ENCODE results near the gene KRT72. TPM values are rescaled to one million over a fixed set of nuclear protein-coding genes. Genes with fewer than 3 reads are reported as not detected.

The KRT72 gene
- total and polyA plus RNA-seq, 2 donors (not counting 3 experiments of a cell fraction or from before 2014, with no cell fraction given): not detected

DNA sequence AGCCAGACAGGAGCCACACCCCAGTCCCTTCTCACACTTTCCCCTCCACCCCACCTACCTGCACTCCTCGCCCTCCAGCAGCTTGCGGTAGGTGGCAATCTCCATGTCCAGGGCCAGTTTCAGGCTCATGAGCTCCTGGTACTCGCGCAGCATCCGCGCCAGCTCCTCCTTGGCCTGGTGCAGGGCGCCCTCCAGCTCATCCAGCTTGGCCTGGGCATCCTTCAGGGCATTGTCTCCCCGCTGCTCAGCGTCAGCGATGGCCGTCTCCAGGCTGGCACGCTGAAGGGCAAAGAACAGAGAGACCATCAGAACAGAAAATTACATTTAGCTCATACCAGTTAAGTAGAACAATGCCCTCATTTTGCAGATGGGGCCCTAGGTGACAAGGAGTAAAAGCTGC is 33.2 kb downstream of the KRT72 start:
- H3K4me3 ChIP-seq (replicated peaks in 1 of 3; ENCODE audit: insufficient read depth in 1 of 3, low read depth in 1 of 3, low read length in 3 of 3): no peak overlapping the region
- H4K20me1 ChIP-seq (replicated peaks; ENCODE audit: control insufficient read depth, extremely low read depth, insufficient read depth, low read length): no peaks in the 10 kb centered on the region
- dilution Hi-C loops (cut with MboI; ENCODE audit: extremely low pct_ligation_motif_present, low sequenced_read_pairs) (no loop called here), intact Hi-C loops (cut with micrococcal nuclease) (no loop called here)
- H3K4me2 ChIP-seq (ENCODE audit: insufficient read depth, low read length): no peak overlapping the region
- FAIRE-seq (no peak), DNase-seq (ENCODE audit: low read depth, low spot score) (no peak)
- TF ChIP-seq MAX (IDR thresholded peaks at IDR 0.05; ENCODE audit: insufficient read depth, insufficient read length): no peak
- no peaks in the 10 kb centered on the region for H3K79me2 ChIP-seq (ENCODE audit: control insufficient read depth, insufficient read depth, low read length)
- no peaks in the 10 kb centered on the region for H3K9me3 ChIP-seq (replicated peaks; ENCODE audit: control insufficient read depth, insufficient read depth, low read length)
- no peak overlapping the region for H2AFZ ChIP-seq (ENCODE audit: low read depth, low read length)
- no peaks in the 10 kb centered on the region for H3K4me1 ChIP-seq (ENCODE audit: control insufficient read depth, extremely low read depth, insufficient read depth, low read length)
- ChIA-PET CTCF (no interaction called here), POLR2A (no interaction called here)
- no TSS peak for BruUV-seq (replicated peaks)
- H3K9me1 ChIP-seq (replicated peaks; ENCODE audit: control insufficient read depth, extremely low read depth, insufficient read depth, low read length): no peaks in the 10 kb centered on the region
- no peak overlapping the region for H3K9ac ChIP-seq (replicated peaks; ENCODE audit: extremely low read depth, insufficient read depth, low read length)
- peaks cover 7% of the 10 kb centered on the region in 2 experiments for H3K27me3 ChIP-seq (ENCODE audit: control insufficient read depth in 2 of 2, insufficient read depth in 2 of 2, low read length in 2 of 2)
- H3K36me3 ChIP-seq (ENCODE audit: control insufficient read depth in 2 of 2, extremely low read depth in 1 of 2, insufficient read depth in 2 of 2, low read length in 2 of 2): no peaks in the 10 kb centered on the region
- H3K27ac ChIP-seq (ENCODE audit: insufficient read depth, low read depth, low read length): no peak overlapping the region

DNA sequence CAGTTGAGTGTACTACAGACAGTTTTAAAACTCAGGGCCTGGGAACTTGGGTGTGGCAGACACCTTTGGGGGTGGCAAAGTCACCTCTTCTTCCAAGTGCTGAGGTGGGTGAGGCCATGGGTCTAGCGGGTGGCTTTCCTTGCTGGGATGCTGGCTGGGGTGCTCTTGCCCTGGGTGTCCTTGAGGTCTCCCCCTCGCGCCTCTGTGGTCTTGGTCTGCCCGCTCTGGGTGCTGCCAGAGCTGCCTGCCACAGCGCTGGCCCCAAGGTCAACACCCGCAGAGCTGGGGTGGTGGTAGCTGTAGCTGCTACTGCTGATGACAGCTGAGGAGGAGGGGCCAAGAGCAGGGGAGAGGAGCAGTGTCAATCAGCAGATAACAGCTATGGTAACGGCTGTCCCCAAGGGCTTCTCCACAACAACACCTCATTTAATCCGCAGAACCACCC is 34.4 kb downstream of the KRT72 start:
- FAIRE-seq (no peak), DNase-seq (ENCODE audit: low read depth, low spot score) (no peak)
- H4K20me1 ChIP-seq (replicated peaks; ENCODE audit: control insufficient read depth, extremely low read depth, insufficient read depth, low read length): no peaks in the 10 kb centered on the region
- TF ChIP-seq FOS (IDR thresholded peaks at IDR 0.05; ENCODE audit: borderline replicate concordance, insufficient read depth, low read length) (no peak), JUN (IDR thresholded peaks at IDR 0.05; ENCODE audit: borderline replicate concordance, insufficient read depth, insufficient read length, low read depth) (no peak), CTCF (IDR thresholded peaks at IDR 0.05; ENCODE audit: extremely low read depth in 1 of 2, insufficient read depth in 1 of 2, low read depth in 1 of 2, low read length in 2 of 2) (no peak), MAX (IDR thresholded peaks at IDR 0.05; ENCODE audit: insufficient read depth, insufficient read length) (no peak), POLR2A (IDR thresholded peaks at IDR 0.05; ENCODE audit: low read depth, low read length) (no peak), MYC (IDR thresholded peaks at IDR 0.05; ENCODE audit: low read depth, low read length) (no peak), GATA2 (IDR thresholded peaks at IDR 0.05; ENCODE audit: insufficient read depth, insufficient read length, low read depth, low read length) (no peak), POLR2AphosphoS5 (IDR thresholded peaks at IDR 0.05; ENCODE audit: insufficient read depth, low read depth, low read length) (no peak), EZH2 (IDR thresholded peaks at IDR 0.05; ENCODE audit: borderline replicate concordance, low read depth, low read length, severe bottlenecking) (no peak)
- no peaks in the 10 kb centered on the region for H3K36me3 ChIP-seq (ENCODE audit: control insufficient read depth in 2 of 2, extremely low read depth in 1 of 2, insufficient read depth in 2 of 2, low read length in 2 of 2)
- H3K27me3 ChIP-seq (ENCODE audit: control insufficient read depth in 2 of 2, insufficient read depth in 2 of 2, low read length in 2 of 2): peaks cover 7% of the 10 kb centered on the region in 2 experiments
- H3K9me3 ChIP-seq (replicated peaks; ENCODE audit: control insufficient read depth, insufficient read depth, low read length): no peaks in the 10 kb centered on the region
- CTCF ChIA-PET: no interaction called here
- no peak overlapping the region for H3K4me2 ChIP-seq (ENCODE audit: insufficient read depth, low read length)
- H3K27ac ChIP-seq (ENCODE audit: insufficient read depth, low read depth, low read length): no peak overlapping the region
- H3K4me3 ChIP-seq (replicated peaks in 1 of 3; ENCODE audit: insufficient read depth in 1 of 3, low read depth in 1 of 3, low read length in 3 of 3): no peak overlapping the region
- no TSS peak for BruUV-seq (replicated peaks)
- H3K9me1 ChIP-seq (replicated peaks; ENCODE audit: control insufficient read depth, extremely low read depth, insufficient read depth, low read length): no peaks in the 10 kb centered on the region
- POLR2A ChIA-PET: no interaction called here
- no peak overlapping the region for H3K9ac ChIP-seq (replicated peaks; ENCODE audit: extremely low read depth, insufficient read depth, low read length)
- intact Hi-C loops (cut with micrococcal nuclease) (no loop called here), dilution Hi-C loops (cut with MboI; ENCODE audit: extremely low pct_ligation_motif_present, low sequenced_read_pairs) (no loop called here)
- no peaks in the 10 kb centered on the region for H3K79me2 ChIP-seq (ENCODE audit: control insufficient read depth, insufficient read depth, low read length)
- no peak overlapping the region for H2AFZ ChIP-seq (ENCODE audit: low read depth, low read length)
- H3K4me1 ChIP-seq (ENCODE audit: control insufficient read depth, extremely low read depth, insufficient read depth, low read length): no peaks in the 10 kb centered on the region
